Measurements from ENCODE around the gene IQGAP3. TPM values are rescaled to one million over a fixed set of nuclear protein-coding genes. Genes with fewer than 3 reads are reported as not detected.

IQGAP3 gene
- polyA plus RNA-seq, 1 of the 3 experiments (the other 2 are of a cell fraction): 15.6 TPM

DNA sequence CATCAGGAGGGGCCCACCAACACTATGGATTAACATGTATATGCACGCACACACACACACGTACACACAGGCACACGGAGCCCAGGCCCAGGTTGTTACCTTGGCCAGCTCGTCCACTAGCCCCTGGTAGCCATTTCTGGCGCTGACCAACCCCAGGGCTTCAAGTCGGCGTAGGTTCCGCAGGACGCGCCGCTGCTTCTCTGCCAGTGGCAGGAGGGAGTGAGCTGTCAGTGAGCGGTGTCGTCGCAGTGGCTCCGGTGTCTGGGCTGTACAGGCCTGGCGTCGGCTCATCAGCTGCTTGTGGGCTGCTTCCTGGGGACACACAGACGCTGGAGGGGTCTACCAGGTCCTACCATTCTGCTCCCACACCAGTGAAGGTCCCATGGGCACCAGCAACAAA is 42.4 kb downstream of the IQGAP3 start (continued):
- TF ChIP-seq, protein P1, sequence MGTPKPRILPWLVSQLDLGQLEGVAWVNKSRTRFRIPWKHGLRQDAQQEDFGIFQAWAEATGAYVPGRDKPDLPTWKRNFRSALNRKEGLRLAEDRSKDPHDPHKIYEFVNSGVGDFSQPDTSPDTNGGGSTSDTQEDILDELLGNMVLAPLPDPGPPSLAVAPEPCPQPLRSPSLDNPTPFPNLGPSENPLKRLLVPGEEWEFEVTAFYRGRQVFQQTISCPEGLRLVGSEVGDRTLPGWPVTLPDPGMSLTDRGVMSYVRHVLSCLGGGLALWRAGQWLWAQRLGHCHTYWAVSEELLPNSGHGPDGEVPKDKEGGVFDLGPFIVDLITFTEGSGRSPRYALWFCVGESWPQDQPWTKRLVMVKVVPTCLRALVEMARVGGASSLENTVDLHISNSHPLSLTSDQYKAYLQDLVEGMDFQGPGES (IDR thresholded peaks at IDR 0.05; ENCODE audit: low read depth, low read length): no peak
- no peak for TF ChIP-seq GATA2 (CRISPR knock-in tag; IDR thresholded peaks at IDR 0.05)
- TF ChIP-seq TCF12 (IDR thresholded peaks at IDR 0.05): no peak
- no peak for TF ChIP-seq RCOR1 (IDR thresholded peaks at IDR 0.05; ENCODE audit: low read length)

DNA sequence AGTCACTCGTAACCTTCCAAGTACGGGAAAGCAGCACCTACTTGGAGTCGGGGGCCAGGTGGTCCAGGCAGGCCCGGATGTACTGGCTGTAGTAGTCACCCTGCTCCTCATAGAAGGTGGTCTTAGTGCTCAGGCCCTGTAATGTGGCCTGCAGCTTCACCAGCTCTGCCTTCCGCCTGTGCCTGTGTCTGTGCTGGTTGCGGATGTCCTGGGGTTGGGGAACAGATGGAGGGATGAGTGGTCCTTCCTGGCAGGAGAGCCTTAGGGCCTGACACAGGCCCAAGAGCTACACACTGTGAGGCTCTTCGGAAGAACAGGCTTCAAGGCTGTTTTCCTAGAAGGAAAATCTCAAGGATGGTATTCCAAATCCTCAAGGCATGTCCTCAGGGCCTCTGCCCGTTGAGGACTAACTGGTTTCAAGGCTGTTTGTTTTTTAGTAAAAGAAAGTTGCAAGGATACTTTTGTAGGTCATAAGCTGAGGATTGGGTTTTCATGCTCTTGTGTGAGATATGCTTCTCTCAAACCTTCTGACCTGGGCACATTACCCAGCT is 43.4 kb downstream of the IQGAP3 start:
- Histone ChIP-seq H3K9ac (no peak overlapping the region), H3K79me2 (ENCODE audit: insufficient read depth) (no peaks in the 10 kb centered on the region), H2AFZ (ENCODE audit: low read depth) (no peak overlapping the region), H3K4me2 (no peak overlapping the region), H3K27ac (ENCODE audit: low read depth in 2 of 2, low read length in 1 of 2) (no peak overlapping the region), H3F3A (replicated peaks; ENCODE audit: insufficient read depth) (peaks cover 11% of the 10 kb centered on the region), H4K20me1 (ENCODE audit: insufficient read depth) (no peaks in the 10 kb centered on the region), H3K27me3 (ENCODE audit: insufficient read depth) (no peaks in the 10 kb centered on the region), H3K4me1 (ENCODE audit: control insufficient read depth in 1 of 2, insufficient read depth in 2 of 2, low read depth in 1 of 2, low read length in 1 of 2) (peaks cover 0 to 12% of the 10 kb centered on the region in 2 experiments; a peak in 1 of 4 replicates), H3K36me3 (replicated peaks in 1 of 2; ENCODE audit: control insufficient read depth in 1 of 2, insufficient read depth in 2 of 2, low read length in 1 of 2) (peaks cover 18 to 29% of the 10 kb centered on the region in 2 experiments), H3K9me3 (no peaks in the 10 kb centered on the region), H3K4me3 (ENCODE audit: low read depth in 2 of 2, low read length in 1 of 2) (no peak overlapping the region), H3K9me2 (no peaks in the 10 kb centered on the region)
- TF ChIP-seq, protein P2, sequence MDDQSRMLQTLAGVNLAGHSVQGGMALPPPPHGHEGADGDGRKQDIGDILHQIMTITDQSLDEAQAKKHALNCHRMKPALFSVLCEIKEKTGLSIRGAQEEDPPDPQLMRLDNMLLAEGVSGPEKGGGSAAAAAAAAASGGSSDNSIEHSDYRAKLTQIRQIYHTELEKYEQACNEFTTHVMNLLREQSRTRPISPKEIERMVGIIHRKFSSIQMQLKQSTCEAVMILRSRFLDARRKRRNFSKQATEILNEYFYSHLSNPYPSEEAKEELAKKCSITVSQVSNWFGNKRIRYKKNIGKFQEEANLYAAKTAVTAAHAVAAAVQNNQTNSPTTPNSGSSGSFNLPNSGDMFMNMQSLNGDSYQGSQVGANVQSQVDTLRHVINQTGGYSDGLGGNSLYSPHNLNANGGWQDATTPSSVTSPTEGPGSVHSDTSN (IDR thresholded peaks at IDR 0.05): no peak
- TF ChIP-seq RAD21 (IDR thresholded peaks at IDR 0.05; ENCODE audit: low read length) (no peak), TAF1 (IDR thresholded peaks at IDR 0.05; ENCODE audit: borderline replicate concordance, low read depth, low read length) (no peak), EP300 (IDR thresholded peaks at IDR 0.05; ENCODE audit: borderline replicate concordance in 1 of 2, low read depth in 1 of 2, low read length in 1 of 2) (no peak), FOSL2 (IDR thresholded peaks at IDR 0.05; ENCODE audit: borderline replicate concordance, low read depth) (no peak), EZH2phosphoT487 (IDR thresholded peaks at IDR 0.05; ENCODE audit: borderline replicate concordance, low read depth) (no peak), NRF1 (IDR thresholded peaks at IDR 0.05; ENCODE audit: low read depth, low read length) (no peak), SIN3A (IDR thresholded peaks at IDR 0.05; ENCODE audit: borderline replicate concordance, low read depth, low read length) (no peak), RFX5 (IDR thresholded peaks at IDR 0.05; ENCODE audit: low read length) (no peak)
- TF ChIP-seq, protein P3, sequence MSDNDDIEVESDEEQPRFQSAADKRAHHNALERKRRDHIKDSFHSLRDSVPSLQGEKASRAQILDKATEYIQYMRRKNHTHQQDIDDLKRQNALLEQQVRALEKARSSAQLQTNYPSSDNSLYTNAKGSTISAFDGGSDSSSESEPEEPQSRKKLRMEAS (IDR thresholded peaks at IDR 0.05; ENCODE audit: low read depth): no peak
- TF ChIP-seq, protein P4, sequence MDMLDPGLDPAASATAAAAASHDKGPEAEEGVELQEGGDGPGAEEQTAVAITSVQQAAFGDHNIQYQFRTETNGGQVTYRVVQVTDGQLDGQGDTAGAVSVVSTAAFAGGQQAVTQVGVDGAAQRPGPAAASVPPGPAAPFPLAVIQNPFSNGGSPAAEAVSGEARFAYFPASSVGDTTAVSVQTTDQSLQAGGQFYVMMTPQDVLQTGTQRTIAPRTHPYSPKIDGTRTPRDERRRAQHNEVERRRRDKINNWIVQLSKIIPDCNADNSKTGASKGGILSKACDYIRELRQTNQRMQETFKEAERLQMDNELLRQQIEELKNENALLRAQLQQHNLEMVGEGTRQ (IDR thresholded peaks at IDR 0.05; ENCODE audit: borderline replicate concordance, low read depth, low read length): no peak
- ChIA-PET CTCF (interaction anchor here (1.2 to 2.1 kb wide), 2 partner anchors 20 to 28 kb away, joined by 3 to 5 read pairs; partner anchors contain the start of gene MEF2D), POLR2A (no interaction called here)
- WGBS (ENCODE audit: low lambda C conversion rate): 90% methylated on average over 8 of the region's 8 CpGs
- no peak for DNase-seq
